Measurements from ENCODE around the gene EFL1.

DNA sequence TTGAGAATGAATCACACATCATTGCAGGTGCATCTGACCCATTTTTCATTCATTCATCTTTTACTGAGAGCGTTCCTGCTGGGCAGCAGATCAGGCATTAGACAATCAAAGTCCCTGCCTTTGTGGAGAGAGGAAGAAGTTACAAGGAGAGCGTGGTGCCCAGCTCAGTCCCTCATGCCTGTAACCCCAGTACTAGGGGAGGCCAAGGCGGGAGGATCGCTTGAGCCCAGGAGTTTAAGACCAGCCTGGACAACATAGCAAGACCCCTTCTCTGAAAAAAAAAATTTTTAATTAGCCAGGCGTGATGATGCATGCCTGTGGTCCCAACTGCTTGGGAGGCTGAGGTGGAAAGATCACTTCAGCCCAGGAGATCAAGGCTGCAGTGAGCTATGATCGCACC is 181.8 kb downstream of the EFL1 start:
- TF ChIP-seq EP300 (IDR thresholded peaks at IDR 0.05; ENCODE audit: borderline replicate concordance) (no peak), TAF1 (IDR thresholded peaks at IDR 0.05; ENCODE audit: low read depth) (no peak), NFIC (IDR thresholded peaks at IDR 0.05) (no peak), CEBPB (IDR thresholded peaks at IDR 0.05) (no peak)
- TF ChIP-seq, protein P1, sequence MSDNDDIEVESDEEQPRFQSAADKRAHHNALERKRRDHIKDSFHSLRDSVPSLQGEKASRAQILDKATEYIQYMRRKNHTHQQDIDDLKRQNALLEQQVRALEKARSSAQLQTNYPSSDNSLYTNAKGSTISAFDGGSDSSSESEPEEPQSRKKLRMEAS (IDR thresholded peaks at IDR 0.05): no peak

Measured in Ishikawa (cell line).